ENCODE measurements around the gene GRIN3B. TPM values are rescaled to one million over a fixed set of nuclear protein-coding genes. Genes with fewer than 3 reads are reported as not detected.

GRIN3B gene
- total and polyA plus RNA-seq, 2 donors from 2014 or later = 0.15 to 0.44 TPM

- intact Hi-C loops (cut with DNase I) = no loop called here
- Histone ChIP-seq H3K36me3 (ENCODE audit: control insufficient read depth in 2 of 3, insufficient read depth in 3 of 3, low read length in 3 of 3) (no peaks in the 10 kb centered on the region), H3K9ac (ENCODE audit: low read length in 3 of 3) (no peak overlapping the region), H3K27ac (ENCODE audit: low read depth in 2 of 2, low read length in 2 of 2) (no peak overlapping the region), H3K4me1 (ENCODE audit: control insufficient read depth in 2 of 3, insufficient read depth in 2 of 3, low read depth in 1 of 3, low read length in 3 of 3) (no peaks in the 10 kb centered on the region), H3K9me3 (ENCODE audit: control insufficient read depth in 2 of 3, insufficient read depth in 1 of 3, low read length in 3 of 3) (no peaks in the 10 kb centered on the region), H3K4me3 (ENCODE audit: low read length in 3 of 3) (no peak overlapping the region), H3K27me3 (ENCODE audit: control insufficient read depth, insufficient read depth, low read length) (peaks cover 7% of the 10 kb centered on the region)
- TF ChIP-seq CTCF (IDR thresholded peaks at IDR 0.05; ENCODE audit: borderline replicate concordance, extremely low read depth, insufficient read depth) = no peak
- peak in 1 of 5 donors; percentile 78 for DNase-seq
- FAIRE-seq = no peak
Measured at GRCh38 chr19:1003283-1003682, 3.1 kb downstream of the GRIN3B start.

DNA sequence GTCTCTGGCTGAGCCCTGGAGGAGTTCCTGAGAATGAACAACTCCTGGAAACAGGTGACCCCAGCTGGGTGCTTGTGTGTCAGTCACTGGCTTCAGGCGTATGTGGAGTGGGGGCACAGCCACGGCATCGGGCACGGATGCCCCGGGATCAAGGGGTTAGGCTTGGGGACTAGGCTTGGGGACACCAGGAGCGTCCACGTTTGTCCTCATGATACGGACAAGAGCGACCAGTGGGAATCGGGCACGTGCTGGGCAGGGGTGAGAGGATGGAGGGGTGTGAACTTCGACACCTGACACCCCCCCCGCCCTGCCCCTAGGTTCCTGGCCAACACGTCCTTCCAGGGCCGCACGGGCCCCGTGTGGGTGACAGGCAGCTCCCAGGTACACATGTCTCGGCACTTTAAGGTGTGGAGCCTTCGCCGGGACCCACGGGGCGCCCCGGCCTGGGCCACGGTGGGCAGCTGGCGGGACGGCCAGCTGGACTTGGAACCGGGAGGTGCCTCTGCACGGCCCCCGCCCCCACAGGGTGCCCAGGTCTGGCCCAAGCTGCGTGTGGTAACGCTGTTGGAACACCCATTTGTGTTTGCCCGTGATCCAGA, 4.1 kb downstream of the GRIN3B start:
- H3K4me3 ChIP-seq (ENCODE audit: low read length in 3 of 3) = no peak overlapping the region
- H3K36me3 ChIP-seq (ENCODE audit: control insufficient read depth in 2 of 3, insufficient read depth in 3 of 3, low read length in 3 of 3) = no peaks in the 10 kb centered on the region
- TF ChIP-seq CTCF (IDR thresholded peaks at IDR 0.05; ENCODE audit: borderline replicate concordance, extremely low read depth, insufficient read depth) = no peak
- H3K9me3 ChIP-seq (ENCODE audit: control insufficient read depth in 2 of 3, insufficient read depth in 1 of 3, low read length in 3 of 3) = no peaks in the 10 kb centered on the region
- no peak overlapping the region for H3K9ac ChIP-seq (ENCODE audit: low read length in 3 of 3)
- DNase-seq (no peak), FAIRE-seq (no peak)
- intact Hi-C loops (cut with DNase I) = no loop called here
- no peaks in the 10 kb centered on the region for H3K4me1 ChIP-seq (ENCODE audit: control insufficient read depth in 2 of 3, insufficient read depth in 2 of 3, low read depth in 1 of 3, low read length in 3 of 3)
- peaks cover 3% of the 10 kb centered on the region for H3K27me3 ChIP-seq (ENCODE audit: control insufficient read depth, insufficient read depth, low read length)
- H3K27ac ChIP-seq (ENCODE audit: low read depth in 2 of 2, low read length in 2 of 2) = no peak overlapping the region

- Histone ChIP-seq H3K27ac (ENCODE audit: low read depth in 2 of 2, low read length in 2 of 2) (no peak overlapping the region), H3K9me3 (ENCODE audit: control insufficient read depth in 2 of 3, insufficient read depth in 1 of 3, low read length in 3 of 3) (no peaks in the 10 kb centered on the region), H3K36me3 (ENCODE audit: control insufficient read depth in 2 of 3, insufficient read depth in 3 of 3, low read length in 3 of 3) (no peaks in the 10 kb centered on the region), H3K27me3 (ENCODE audit: control insufficient read depth, insufficient read depth, low read length) (no peaks in the 10 kb centered on the region), H3K4me1 (ENCODE audit: control insufficient read depth in 2 of 3, insufficient read depth in 2 of 3, low read depth in 1 of 3, low read length in 3 of 3) (no peaks in the 10 kb centered on the region), H3K4me3 (ENCODE audit: low read length in 3 of 3) (no peak overlapping the region), H3K9ac (ENCODE audit: low read length in 3 of 3) (no peak overlapping the region)
- no peak for FAIRE-seq
- TF ChIP-seq CTCF (IDR thresholded peaks at IDR 0.05; ENCODE audit: borderline replicate concordance, extremely low read depth, insufficient read depth) = no peak
- peak in 1 of 5 donors; percentile 79 for DNase-seq
- intact Hi-C loops (cut with DNase I) = no loop called here
Measured at GRCh38 chr19:1004803-1005664, 4.8 kb downstream of the GRIN3B start.
